Measurements from ENCODE around the gene SYNDIG1. TPM values are rescaled to one million over a fixed set of nuclear protein-coding genes. Genes with fewer than 3 reads are reported as not detected.

Gene SYNDIG1
- total RNA-seq, 1 experiment from 2014 or later, result 5.4 TPM

DNA sequence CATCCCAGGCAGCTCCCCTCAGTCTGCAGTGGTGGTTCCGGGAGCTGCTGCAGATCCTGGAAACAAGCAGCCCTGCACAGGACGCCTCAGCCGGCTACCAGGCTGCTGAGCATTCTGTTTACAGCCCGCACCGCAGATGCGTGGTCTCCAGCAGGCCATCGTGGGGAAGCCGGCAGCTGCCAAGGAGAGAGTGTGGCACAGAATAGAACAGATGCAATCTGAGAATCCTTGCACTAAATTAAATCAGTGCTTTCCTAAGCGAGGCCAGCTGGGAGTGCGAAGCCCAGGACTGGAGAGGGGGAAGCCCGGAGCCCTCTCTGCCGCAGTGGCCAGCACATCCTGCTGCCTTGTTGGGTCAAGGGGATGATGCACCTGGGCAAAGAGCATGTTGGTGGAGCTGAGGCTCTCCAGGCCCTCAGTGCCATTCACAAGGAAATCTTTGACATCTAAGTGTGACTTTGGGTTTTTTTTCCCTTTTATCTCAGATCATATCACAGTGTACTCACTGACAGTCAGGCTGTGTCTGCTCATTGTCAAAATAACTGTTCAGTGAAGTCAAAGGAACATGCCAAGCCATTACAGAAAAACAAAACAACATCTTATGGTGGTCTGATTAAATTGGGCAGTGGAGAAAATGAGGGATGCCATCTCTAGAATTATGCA lies 118.1 kb downstream of the SYNDIG1 start:
- no peak overlapping the region for H2BK120ac ChIP-seq (ENCODE audit: low read depth, low read length, poor library complexity, severe bottlenecking)
- no peak overlapping the region for H4K91ac ChIP-seq (ENCODE audit: insufficient read length, low read depth, low read length)
- H3K79me1 ChIP-seq (ENCODE audit: insufficient read depth, low read depth, low read length, poor library complexity, severe bottlenecking), result no peaks in the 10 kb centered on the region
- no peaks in the 10 kb centered on the region for H3K9me3 ChIP-seq (ENCODE audit: control insufficient read depth, low read depth, low read length)
- DNase-seq, result no peak
- no peak overlapping the region for H3K9ac ChIP-seq (ENCODE audit: extremely low read depth, insufficient read length, low read length)
- H4K5ac ChIP-seq (ENCODE audit: insufficient read length, low read depth, low read length), result no peak overlapping the region
- H4K20me1 ChIP-seq (ENCODE audit: control insufficient read depth, insufficient read depth, insufficient read length), result no peaks in the 10 kb centered on the region
- H2BK5ac ChIP-seq (ENCODE audit: insufficient read length, low read length), result no peak overlapping the region
- no peak overlapping the region for H2AK5ac ChIP-seq (ENCODE audit: insufficient read length, low read length)
- H2BK15ac ChIP-seq (ENCODE audit: low read depth, low read length), result no peak overlapping the region
- H3K36me3 Mint-ChIP-seq (ENCODE audit: insufficient read depth in 1 of 3, low read depth in 3 of 3), result no peaks in the 10 kb centered on the region
- H3K14ac ChIP-seq (ENCODE audit: insufficient read depth, low read length), result no peak overlapping the region; the same call in 1 of the 2 replicates
- H3K4me2 ChIP-seq (ENCODE audit: insufficient read depth, insufficient read length, low read length), result no peak overlapping the region
- no peak overlapping the region for H3K4ac ChIP-seq (ENCODE audit: low read depth, low read length)
- no peak overlapping the region for H3K27ac ChIP-seq (ENCODE audit: insufficient read length, low read depth, low read length)
- H3K79me2 ChIP-seq (ENCODE audit: insufficient read depth, low read length), result no peaks in the 10 kb centered on the region
- H2BK12ac ChIP-seq (ENCODE audit: insufficient read length, low read depth, low read length), result no peak overlapping the region
- H2BK20ac ChIP-seq (ENCODE audit: low read depth, low read length, poor library complexity, severe bottlenecking), result no peak overlapping the region
- H3K9me3 Mint-ChIP-seq, result no peaks in the 10 kb centered on the region
- H2AFZ ChIP-seq (ENCODE audit: low read length), result no peak overlapping the region
- no peaks in the 10 kb centered on the region for H3K27me3 ChIP-seq (ENCODE audit: insufficient read depth, low read length)
- no peak overlapping the region; a peak in 1 of 5 replicates for H3K4me3 Mint-ChIP-seq
- H3K56ac ChIP-seq (ENCODE audit: insufficient read length, low read depth, low read length), result no peak overlapping the region
- H3K23ac ChIP-seq (ENCODE audit: insufficient read length, low read depth, low read length), result no peak overlapping the region
- H3T11ph ChIP-seq (ENCODE audit: low read length), result no peak overlapping the region
- no peaks in the 10 kb centered on the region for H3K23me2 ChIP-seq (ENCODE audit: insufficient read length, low read depth, low read length, poor library complexity, severe bottlenecking)
- WGBS (ENCODE audit: extremely low coverage, insufficient read length, low lambda C conversion rate), result no CpG with 5 or more reads among the region's 12 CpGs
- H4K8ac ChIP-seq (replicated peaks; ENCODE audit: insufficient read length, low read depth, low read length), result no peak overlapping the region
- peaks cover 3 to 16% of the 10 kb centered on the region in 2 experiments for H3K4me1 Mint-ChIP-seq
- no peak overlapping the region for H3K18ac ChIP-seq (ENCODE audit: insufficient read length, low read depth, low read length)
- no peaks in the 10 kb centered on the region; the same call in 1 of the 2 replicates for H3K27me3 Mint-ChIP-seq (ENCODE audit: low read depth)
- TF ChIP-seq, protein P1, sequence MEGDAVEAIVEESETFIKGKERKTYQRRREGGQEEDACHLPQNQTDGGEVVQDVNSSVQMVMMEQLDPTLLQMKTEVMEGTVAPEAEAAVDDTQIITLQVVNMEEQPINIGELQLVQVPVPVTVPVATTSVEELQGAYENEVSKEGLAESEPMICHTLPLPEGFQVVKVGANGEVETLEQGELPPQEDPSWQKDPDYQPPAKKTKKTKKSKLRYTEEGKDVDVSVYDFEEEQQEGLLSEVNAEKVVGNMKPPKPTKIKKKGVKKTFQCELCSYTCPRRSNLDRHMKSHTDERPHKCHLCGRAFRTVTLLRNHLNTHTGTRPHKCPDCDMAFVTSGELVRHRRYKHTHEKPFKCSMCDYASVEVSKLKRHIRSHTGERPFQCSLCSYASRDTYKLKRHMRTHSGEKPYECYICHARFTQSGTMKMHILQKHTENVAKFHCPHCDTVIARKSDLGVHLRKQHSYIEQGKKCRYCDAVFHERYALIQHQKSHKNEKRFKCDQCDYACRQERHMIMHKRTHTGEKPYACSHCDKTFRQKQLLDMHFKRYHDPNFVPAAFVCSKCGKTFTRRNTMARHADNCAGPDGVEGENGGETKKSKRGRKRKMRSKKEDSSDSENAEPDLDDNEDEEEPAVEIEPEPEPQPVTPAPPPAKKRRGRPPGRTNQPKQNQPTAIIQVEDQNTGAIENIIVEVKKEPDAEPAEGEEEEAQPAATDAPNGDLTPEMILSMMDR (conservative IDR thresholded peaks at IDR 0.05), result no peak
- H3K4me1 ChIP-seq (ENCODE audit: insufficient read depth, low read length), result no peaks in the 10 kb centered on the region
- H3K27ac Mint-ChIP-seq, result no peak overlapping the region
